ENCODE data around the gene DIAPH3.

DIAPH3 gene

GRCh38 chr13:59734393-59734792, 429.3 kb downstream of the DIAPH3 start:
- no peak for DNase-seq (ENCODE audit: low read depth)
- no peak overlapping the region for H3K4me3 ChIP-seq (ENCODE audit: control insufficient read depth, low read depth, low read length)
- no peak for TF ChIP-seq CTCF (conservative IDR thresholded peaks at IDR 0.05; ENCODE audit: control insufficient read depth, insufficient read depth, low read depth, low read length)

GRCh38 chr13:59733744-59734143, 430.0 kb downstream of the DIAPH3 start:
- no peak for TF ChIP-seq CTCF (conservative IDR thresholded peaks at IDR 0.05; ENCODE audit: control insufficient read depth, insufficient read depth, low read depth, low read length)
- no peak overlapping the region for H3K4me3 ChIP-seq (ENCODE audit: control insufficient read depth, low read depth, low read length)
- no peak for DNase-seq (ENCODE audit: low read depth)

GRCh38 chr13:59730026-59730425, 433.7 kb downstream of the DIAPH3 start:
- no peak for TF ChIP-seq CTCF (conservative IDR thresholded peaks at IDR 0.05; ENCODE audit: control insufficient read depth, insufficient read depth, low read depth, low read length)
- DNase-seq (ENCODE audit: low read depth), result no peak
- no peak overlapping the region for H3K4me3 ChIP-seq (ENCODE audit: control insufficient read depth, low read depth, low read length)

GRCh38 chr13:59728896-59729545, 434.7 kb downstream of the DIAPH3 start:
- DNase-seq (ENCODE audit: low read depth), result no peak
- no peak overlapping the region for H3K4me3 ChIP-seq (ENCODE audit: control insufficient read depth, low read depth, low read length)
- no peak for TF ChIP-seq CTCF (conservative IDR thresholded peaks at IDR 0.05; ENCODE audit: control insufficient read depth, insufficient read depth, low read depth, low read length)

GRCh38 chr13:59721926-59722910, 441.5 kb downstream of the DIAPH3 start:
- DNase-seq (ENCODE audit: low read depth), result no peak
- no peak for TF ChIP-seq CTCF (conservative IDR thresholded peaks at IDR 0.05; ENCODE audit: control insufficient read depth, insufficient read depth, low read depth, low read length)
- no peak overlapping the region for H3K4me3 ChIP-seq (ENCODE audit: control insufficient read depth, low read depth, low read length)

GRCh38 chr13:59715611-59716010, 448.1 kb downstream of the DIAPH3 start:
- TF ChIP-seq CTCF (conservative IDR thresholded peaks at IDR 0.05; ENCODE audit: control insufficient read depth, insufficient read depth, low read depth, low read length), result no peak
- H3K4me3 ChIP-seq (ENCODE audit: control insufficient read depth, low read depth, low read length), result no peak overlapping the region
- DNase-seq (ENCODE audit: low read depth), result no peak
